Upper lobe of right lung (tissue), 1 donor: ENCODE results near the gene CCDC171. TPM values are rescaled to one million over a fixed set of nuclear protein-coding genes. Genes with fewer than 3 reads are reported as not detected.
A peak's percentile ranks its signal among the peaks of the same experiment; 100 is the strongest.

Experiments used
- ATAC-seq: fragments of 200-7000 bp; cut with Tn5 transposase; one replicate; pipeline ENCODE4 v1.9.1; 2020; ENCODE audit warnings: mild to moderate bottlenecking, moderate library complexity
- DNase-seq: peaks from one replicate; pipeline ENCODE4 v3.0.0-alpha.2; 2020
- H3K27ac ChIP-seq: fragments of 200-600 bp; one replicate; pipeline ENCODE4 v1.8.0; 2022
- H3K27me3 ChIP-seq: fragments of 200-600 bp; one replicate; pipeline ENCODE4 v1.8.0; 2022; ENCODE audit warnings: mild to moderate bottlenecking
- H3K36me3 ChIP-seq: fragments of 200-600 bp; one replicate; pipeline ENCODE4 v1.8.0; 2022
- H3K4me1 ChIP-seq: fragments of 200-600 bp; one replicate; pipeline ENCODE4 v1.8.0; 2022
- H3K4me3 ChIP-seq: fragments of 200-600 bp; one replicate; pipeline ENCODE4 v1.8.0; 2022; ENCODE audit warnings: mild to moderate bottlenecking
- H3K9me3 ChIP-seq: fragments of 200-600 bp; one replicate; pipeline ENCODE4 v1.8.0; 2022
- CTCF ChIP-seq: fragments of 200-600 bp; IDR thresholded peaks from one replicate; pipeline ENCODE4 v1.8.0; 2022; ENCODE audit warnings: antibody characterized with exemption
- intact Hi-C: fragments of 100-400 bp; cut with DNase I; formaldehyde crosslinking; loops from one replicate; pipeline ENCODE4 v1.11.0; 2022
- total RNA-seq: library from RNA; stranded (reverse); fragmentation: NEBNext Ultra II Directional; extraction: Animal tissue kit (Norgen Biotek cat#: 25700); gene quantifications from one replicate; pipeline ENCODE4 v1.2.1, GENCODE V29; 2021
- donor health status: DM: no; HTN: yes; CAD: no; lungs with severe emphysema.

Gene CCDC171
- total RNA-seq, 1 donor from 2014 or later: 3.0 TPM

GRCh38 chr9:15873573-15874177 is 320.8 kb downstream of the CCDC171 start:
- Histone ChIP-seq H3K4me3 (no peak overlapping the region), H3K4me1 (no peaks in the 10 kb centered on the region), H3K27ac (no peak overlapping the region), H3K36me3 (no peaks in the 10 kb centered on the region), H3K9me3 (no peaks in the 10 kb centered on the region), H3K27me3 (no peaks in the 10 kb centered on the region)
- intact Hi-C loops: no loop called here
- ATAC-seq (peak; percentile 43), DNase-seq (no peak)
- TF ChIP-seq CTCF: peak; percentile 68

GRCh38 chr9:15882328-15882727 is 329.5 kb downstream of the CCDC171 start:
- H3K27me3 ChIP-seq: no peaks in the 10 kb centered on the region
- ATAC-seq (no peak), DNase-seq (no peak)
- intact Hi-C loops: no loop called here
- TF ChIP-seq CTCF: no peak
- H3K4me1 ChIP-seq: no peaks in the 10 kb centered on the region
- H3K4me3 ChIP-seq: no peak overlapping the region
- H3K27ac ChIP-seq: no peak overlapping the region
- no peaks in the 10 kb centered on the region for H3K9me3 ChIP-seq
- no peaks in the 10 kb centered on the region for H3K36me3 ChIP-seq

GRCh38 chr9:15882883-15883282 is 330.0 kb downstream of the CCDC171 start:
- TF ChIP-seq CTCF: no peak
- H3K27me3 ChIP-seq: no peaks in the 10 kb centered on the region
- DNase-seq (no peak), ATAC-seq (no peak)
- intact Hi-C loops: no loop called here
- no peak overlapping the region for H3K27ac ChIP-seq
- H3K9me3 ChIP-seq: no peaks in the 10 kb centered on the region
- H3K4me3 ChIP-seq: no peak overlapping the region
- no peaks in the 10 kb centered on the region for H3K4me1 ChIP-seq
- no peaks in the 10 kb centered on the region for H3K36me3 ChIP-seq

GRCh38 chr9:15885464-15885863 is 332.6 kb downstream of the CCDC171 start:
- Histone ChIP-seq H3K27me3 (no peaks in the 10 kb centered on the region), H3K4me1 (no peaks in the 10 kb centered on the region), H3K4me3 (no peak overlapping the region), H3K36me3 (no peaks in the 10 kb centered on the region), H3K9me3 (no peaks in the 10 kb centered on the region), H3K27ac (no peak overlapping the region)
- DNase-seq (no peak), ATAC-seq (no peak)
- TF ChIP-seq CTCF: no peak
- intact Hi-C loops: no loop called here

GRCh38 chr9:15889555-15889954 is 336.7 kb downstream of the CCDC171 start:
- intact Hi-C loops: no loop called here
- ATAC-seq: no peak
- Histone ChIP-seq H3K27ac (no peak overlapping the region), H3K36me3 (no peaks in the 10 kb centered on the region), H3K9me3 (no peaks in the 10 kb centered on the region), H3K4me1 (no peaks in the 10 kb centered on the region), H3K27me3 (no peaks in the 10 kb centered on the region), H3K4me3 (no peak overlapping the region)
- DNase-seq: no peak
- TF ChIP-seq CTCF: no peak

- Histone ChIP-seq H3K4me3 (no peak overlapping the region), H3K9me3 (no peaks in the 10 kb centered on the region), H3K4me1 (no peaks in the 10 kb centered on the region), H3K27ac (no peak overlapping the region), H3K36me3 (no peaks in the 10 kb centered on the region), H3K27me3 (no peaks in the 10 kb centered on the region)
- no peak for DNase-seq
- intact Hi-C loops: no loop called here
- ATAC-seq: no peak
- no peak for TF ChIP-seq CTCF
These were observed 348.7 kb downstream of the CCDC171 start for GRCh38 chr9:15901572-15901971.
